ENCODE measurements around the gene SAMD4B.

The SAMD4B gene

GRCh38 chr19:39432677-39433025, 90.4 kb downstream of the SAMD4B start:
- in situ Hi-C loops (cut with MboI; ENCODE audit: low pct_unique_long_range_greater_than_20kb, low sequenced_read_pairs, unreplicated experiment), result loop anchor here (10.0 kb wide), 1 partner anchor 102 kb away; the partner anchor contains the start of gene EID2B
- DNase-seq (ENCODE audit: low spot score), result no peak
- TF ChIP-seq, protein P1, sequence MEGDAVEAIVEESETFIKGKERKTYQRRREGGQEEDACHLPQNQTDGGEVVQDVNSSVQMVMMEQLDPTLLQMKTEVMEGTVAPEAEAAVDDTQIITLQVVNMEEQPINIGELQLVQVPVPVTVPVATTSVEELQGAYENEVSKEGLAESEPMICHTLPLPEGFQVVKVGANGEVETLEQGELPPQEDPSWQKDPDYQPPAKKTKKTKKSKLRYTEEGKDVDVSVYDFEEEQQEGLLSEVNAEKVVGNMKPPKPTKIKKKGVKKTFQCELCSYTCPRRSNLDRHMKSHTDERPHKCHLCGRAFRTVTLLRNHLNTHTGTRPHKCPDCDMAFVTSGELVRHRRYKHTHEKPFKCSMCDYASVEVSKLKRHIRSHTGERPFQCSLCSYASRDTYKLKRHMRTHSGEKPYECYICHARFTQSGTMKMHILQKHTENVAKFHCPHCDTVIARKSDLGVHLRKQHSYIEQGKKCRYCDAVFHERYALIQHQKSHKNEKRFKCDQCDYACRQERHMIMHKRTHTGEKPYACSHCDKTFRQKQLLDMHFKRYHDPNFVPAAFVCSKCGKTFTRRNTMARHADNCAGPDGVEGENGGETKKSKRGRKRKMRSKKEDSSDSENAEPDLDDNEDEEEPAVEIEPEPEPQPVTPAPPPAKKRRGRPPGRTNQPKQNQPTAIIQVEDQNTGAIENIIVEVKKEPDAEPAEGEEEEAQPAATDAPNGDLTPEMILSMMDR (IDR thresholded peaks at IDR 0.05; ENCODE audit: extremely low read depth, insufficient read depth, missing control alignments), result no peak

DNA sequence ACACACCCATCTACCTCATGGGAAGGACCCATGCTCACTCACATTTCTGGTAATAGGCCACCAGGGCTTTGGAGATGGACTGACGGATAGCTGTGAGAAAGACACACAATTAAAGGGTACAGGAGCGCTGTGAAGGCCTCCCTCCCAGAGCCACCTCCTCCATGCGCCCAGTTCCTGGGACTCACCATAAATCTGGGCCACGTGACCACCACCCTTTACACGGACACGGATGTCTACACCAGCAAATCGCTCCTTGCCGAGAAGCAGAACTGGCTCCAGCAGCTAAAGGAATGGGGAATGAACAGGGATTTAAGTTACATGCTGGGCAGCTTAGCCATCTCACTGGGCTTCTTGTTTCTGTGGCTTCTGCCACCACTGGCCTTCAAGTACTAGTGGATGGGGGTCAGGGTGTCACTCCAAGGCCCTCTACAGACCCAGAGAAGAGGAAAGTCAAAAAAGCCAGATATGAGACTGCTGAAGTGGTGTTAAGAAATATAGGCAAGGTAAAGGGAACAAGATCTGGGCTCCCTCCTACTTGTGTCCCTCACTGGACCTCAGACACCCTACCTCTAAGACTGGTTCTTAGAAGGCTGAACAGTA, 91.4 kb downstream of the SAMD4B start:
- in situ Hi-C loops (cut with MboI; ENCODE audit: low pct_unique_long_range_greater_than_20kb, low sequenced_read_pairs, unreplicated experiment), result loop anchor here (10.0 kb wide), 1 partner anchor 101 kb away; the partner anchor contains the start of gene EID2B
- no peak for DNase-seq (ENCODE audit: low spot score)
- TF ChIP-seq, protein P1 (IDR thresholded peaks at IDR 0.05; ENCODE audit: extremely low read depth, insufficient read depth, missing control alignments), result no peak

- TF ChIP-seq, protein P1 (IDR thresholded peaks at IDR 0.05; ENCODE audit: extremely low read depth, insufficient read depth, missing control alignments), result no peak
- no peak for DNase-seq (ENCODE audit: low spot score)
- in situ Hi-C loops (cut with MboI; ENCODE audit: low pct_unique_long_range_greater_than_20kb, low sequenced_read_pairs, unreplicated experiment), result loop anchor here (10.0 kb wide), 1 partner anchor 100 kb away; the partner anchor contains the start of gene EID2B
Measured at GRCh38 chr19:39434123-39435076, 92.2 kb downstream of the SAMD4B start.

Data from GM13977 (cell line).